GM21786 (cell line): Measurements from ENCODE around the gene SPRY1.
A peak's percentile ranks its signal among the peaks of the same experiment; 100 is the strongest.

Experiments used
- ATAC-seq: cut with Tn5 transposase; IDR thresholded peaks from one replicate; pipeline ENCODE4 v1.9.1; 2021; ENCODE audit not compliant: unreplicated experiment

The SPRY1 gene, protein sequence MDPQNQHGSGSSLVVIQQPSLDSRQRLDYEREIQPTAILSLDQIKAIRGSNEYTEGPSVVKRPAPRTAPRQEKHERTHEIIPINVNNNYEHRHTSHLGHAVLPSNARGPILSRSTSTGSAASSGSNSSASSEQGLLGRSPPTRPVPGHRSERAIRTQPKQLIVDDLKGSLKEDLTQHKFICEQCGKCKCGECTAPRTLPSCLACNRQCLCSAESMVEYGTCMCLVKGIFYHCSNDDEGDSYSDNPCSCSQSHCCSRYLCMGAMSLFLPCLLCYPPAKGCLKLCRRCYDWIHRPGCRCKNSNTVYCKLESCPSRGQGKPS

GRCh38 chr4:123396307-123397143 lies at the start of gene SPRY1:
Gene SPRY1, plus strand, starts transcription at chr4:123396795. Its CDS starts 4,797 bp downstream, at chr4:123401592.
- ATAC-seq = peak; percentile 41

DNA sequence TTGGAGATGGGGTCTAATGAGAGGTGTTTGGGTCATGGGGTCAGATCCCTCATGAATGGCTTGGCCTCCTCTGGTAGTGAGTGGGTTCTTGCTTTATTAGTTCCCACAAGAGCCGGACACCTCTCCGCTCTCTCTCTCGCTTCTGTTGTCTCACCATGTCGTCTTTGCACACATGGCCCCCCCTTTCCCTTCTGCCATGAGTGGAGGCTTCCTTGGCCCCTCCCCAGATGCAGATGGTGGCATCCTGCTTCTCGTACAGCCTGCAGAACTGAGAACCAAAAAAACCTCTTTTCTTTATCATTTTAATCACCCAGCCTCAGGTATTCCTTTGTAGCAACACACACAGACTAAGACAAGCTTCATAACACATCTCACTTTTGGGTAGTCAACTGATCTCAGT lies 49.6 kb upstream of the SPRY1 start:
- peak; percentile 48 for ATAC-seq

- ATAC-seq = no peak
Observed at GRCh38 chr4:123348946-123349345, 47.6 kb upstream of the SPRY1 start.

DNA sequence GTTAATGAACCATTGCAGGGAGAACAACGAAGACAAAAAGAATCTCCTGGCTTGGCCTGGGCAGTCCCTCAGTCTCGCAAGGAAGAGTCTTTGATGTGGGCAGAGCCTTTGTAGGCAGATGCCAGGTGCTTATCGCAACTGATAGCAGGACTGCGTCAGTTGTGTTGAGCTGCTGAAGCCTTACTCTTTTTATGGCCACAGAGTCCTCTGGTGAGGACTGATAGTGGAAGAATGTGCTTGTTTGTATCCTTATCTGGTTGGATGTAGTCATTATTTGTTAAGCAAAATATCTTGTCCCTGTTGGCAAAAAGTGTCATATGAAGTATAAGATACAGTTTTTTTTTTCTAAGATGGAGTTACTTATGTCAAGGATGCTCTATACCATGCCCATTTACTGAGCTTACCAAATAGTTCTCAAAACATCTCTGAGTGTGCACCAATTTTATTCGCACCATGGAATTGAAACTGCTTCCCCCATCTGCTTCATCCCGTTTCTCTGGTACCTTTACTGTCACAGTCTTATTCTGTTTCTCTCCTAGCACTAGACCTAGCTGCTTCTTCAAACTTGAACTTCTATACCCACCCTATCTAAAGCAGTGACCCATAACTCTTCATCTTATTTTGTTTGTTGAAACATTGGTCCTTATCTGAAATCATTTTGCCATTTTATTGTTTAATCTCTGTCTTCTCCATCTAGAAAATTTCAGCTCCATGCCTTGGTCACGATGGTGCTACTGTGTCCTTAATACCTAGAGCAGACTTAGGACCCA lies 47.0 kb upstream of the SPRY1 start:
- ATAC-seq = no peak

DNA sequence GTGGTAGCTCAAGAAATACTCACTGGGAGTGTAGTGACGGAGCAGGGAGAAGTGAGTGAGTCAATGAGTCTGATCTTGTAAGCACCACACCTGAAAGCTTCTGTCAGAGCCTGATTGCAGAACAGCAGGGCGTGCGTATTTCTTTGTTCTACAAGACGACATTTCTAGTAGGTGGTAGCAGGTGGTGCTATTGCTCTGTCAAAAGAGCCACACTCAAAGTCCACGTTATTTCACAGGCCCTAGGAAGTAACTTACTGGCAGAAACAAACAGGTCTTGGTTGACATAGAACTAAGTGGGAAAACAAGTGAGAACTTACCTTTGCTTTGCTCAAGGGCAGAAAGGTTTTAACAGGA lies 46.4 kb upstream of the SPRY1 start:
- ATAC-seq = no peak

- no peak for ATAC-seq
Observed at GRCh38 chr4:123350726-123351125, 45.9 kb upstream of the SPRY1 start.

DNA sequence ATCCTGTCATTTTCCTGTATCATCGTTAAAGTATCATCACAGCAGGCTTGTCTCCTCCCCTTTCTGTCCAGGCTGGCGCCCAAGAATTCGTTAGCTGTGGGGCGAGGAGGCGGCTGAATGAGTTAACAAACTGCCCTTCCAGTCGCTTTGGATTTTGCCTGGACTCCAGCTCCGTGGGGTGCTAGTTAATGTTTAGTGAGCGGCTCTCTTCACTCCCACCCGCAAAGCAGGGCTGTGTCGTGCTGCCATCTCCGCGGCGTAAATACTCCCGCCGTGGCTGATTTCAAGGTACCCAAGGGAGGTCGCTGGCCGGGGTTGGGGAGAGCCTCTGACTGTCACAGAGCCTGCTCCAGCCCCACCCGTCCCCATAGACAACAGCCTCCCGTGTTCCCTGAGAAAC lies 44.9 kb upstream of the SPRY1 start:
- ATAC-seq = no peak

GRCh38 chr4:123352240-123352945 lies 44.2 kb upstream of the SPRY1 start:
- ATAC-seq = no peak

DNA sequence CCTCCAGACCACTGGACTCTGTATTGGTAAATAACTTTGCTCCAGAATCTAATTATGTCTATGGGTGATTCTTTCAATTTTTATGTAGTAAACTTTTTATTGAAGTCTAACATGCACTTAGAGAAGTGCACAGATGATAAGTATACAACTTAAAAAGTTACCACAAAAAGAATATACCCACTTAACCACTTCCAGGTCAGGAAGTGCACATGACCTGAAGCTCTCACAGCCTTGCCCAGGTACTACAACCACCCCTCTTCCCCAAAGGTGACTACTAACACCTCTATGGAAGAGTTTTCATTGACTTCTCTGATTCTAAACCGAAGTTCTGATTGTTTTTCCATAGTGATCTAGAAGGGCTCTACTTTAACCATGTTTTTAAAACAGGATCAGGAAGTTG lies 43.6 kb upstream of the SPRY1 start:
- no peak for ATAC-seq

DNA sequence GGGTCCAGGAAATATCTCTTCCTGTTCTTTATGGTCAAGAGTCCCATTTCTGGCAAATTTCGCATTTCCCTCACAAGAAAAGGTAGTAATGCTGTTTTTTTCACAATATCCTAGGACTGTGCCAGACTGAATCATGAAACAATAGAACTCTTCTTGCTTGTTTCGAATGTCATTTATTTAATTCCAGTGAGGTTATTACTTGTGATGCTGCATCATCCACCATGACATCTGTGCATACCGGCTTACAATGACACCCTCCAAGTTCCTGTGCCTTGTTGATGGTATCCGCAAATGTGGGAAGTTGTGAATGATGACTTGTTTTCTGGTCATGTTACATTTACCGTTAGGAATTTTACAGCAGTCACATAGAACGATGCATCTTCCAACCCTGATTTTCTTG lies 42.9 kb upstream of the SPRY1 start:
- ATAC-seq = no peak

DNA sequence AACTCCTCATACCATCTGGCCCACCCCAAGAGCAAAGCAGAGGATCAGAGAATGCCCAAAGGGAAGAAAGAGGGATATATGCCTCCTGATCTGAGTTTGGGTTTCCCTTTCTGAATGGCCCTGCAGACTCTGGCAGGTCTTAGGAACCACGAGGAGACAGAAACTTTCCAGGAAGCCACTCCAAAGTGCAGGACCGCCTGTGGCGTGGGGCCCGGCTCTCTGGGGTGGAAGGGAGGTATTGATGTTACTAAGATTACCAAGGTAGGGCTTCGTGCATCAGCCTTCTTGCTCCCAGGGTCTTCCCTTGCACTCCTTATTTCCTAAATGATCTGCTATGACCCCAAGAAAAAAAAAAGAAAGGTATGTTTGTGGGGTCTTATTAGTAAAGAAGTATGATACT lies 41.9 kb upstream of the SPRY1 start:
- no peak for ATAC-seq

GRCh38 chr4:123356921-123357320 lies 39.7 kb upstream of the SPRY1 start:
- no peak for ATAC-seq

GRCh38 chr4:123359449-123360315 lies 36.9 kb upstream of the SPRY1 start:
- ATAC-seq = no peak

DNA sequence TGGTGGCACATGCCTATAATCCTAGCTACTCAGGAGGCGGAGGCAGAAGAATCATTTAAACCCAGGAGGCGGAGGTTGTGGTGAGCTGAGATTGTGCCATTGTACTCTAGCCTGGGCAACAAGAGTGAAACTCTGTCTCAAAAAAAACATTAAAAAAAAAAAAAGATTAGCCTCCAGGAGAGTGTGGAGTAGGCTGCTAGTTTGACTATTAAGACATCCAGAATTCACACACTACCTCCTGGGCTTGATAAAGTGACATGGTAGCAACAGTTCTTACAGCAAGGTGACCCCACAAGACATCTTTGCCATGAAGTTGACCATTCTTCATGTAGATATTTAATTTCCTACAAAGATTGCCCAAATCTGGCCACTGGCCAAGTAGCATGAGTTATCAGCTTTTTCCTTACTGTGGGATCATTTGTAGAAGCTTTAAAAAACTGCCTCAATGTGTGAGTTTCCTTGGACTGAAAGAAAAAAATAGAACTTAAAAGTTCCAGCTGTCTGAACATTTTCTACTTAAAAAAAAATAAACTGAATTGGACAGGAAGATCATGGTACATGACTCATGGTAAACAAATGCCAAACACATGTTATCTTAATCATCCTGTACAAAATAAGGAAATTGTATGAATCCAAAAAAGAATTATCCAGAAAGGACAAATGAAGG lies 35.3 kb upstream of the SPRY1 start:
- no peak for ATAC-seq

- no peak for ATAC-seq
Observed at GRCh38 chr4:123362103-123362502, 34.5 kb upstream of the SPRY1 start.

- ATAC-seq = peak; percentile 95
Observed at GRCh38 chr4:123363729-123364128, 32.9 kb upstream of the SPRY1 start.

DNA sequence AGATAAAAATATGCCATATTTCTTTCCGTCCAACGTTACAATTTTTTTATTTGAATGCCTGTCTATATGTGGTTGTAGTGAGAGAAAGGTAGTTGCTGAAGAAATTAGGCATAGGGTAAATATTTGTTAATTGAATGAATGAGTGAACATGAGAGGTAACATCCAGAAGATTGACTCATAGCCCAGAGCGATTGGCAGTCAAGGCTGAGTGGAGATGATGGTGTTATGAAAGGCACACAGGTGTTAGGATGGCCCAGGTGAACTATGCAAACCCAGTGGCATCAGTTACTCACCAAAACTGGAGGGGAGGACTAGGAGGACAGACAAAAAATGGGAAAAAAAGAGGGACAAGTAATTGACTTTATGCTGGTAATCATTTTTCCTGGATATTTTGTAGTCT lies 31.7 kb upstream of the SPRY1 start:
- no peak for ATAC-seq

DNA sequence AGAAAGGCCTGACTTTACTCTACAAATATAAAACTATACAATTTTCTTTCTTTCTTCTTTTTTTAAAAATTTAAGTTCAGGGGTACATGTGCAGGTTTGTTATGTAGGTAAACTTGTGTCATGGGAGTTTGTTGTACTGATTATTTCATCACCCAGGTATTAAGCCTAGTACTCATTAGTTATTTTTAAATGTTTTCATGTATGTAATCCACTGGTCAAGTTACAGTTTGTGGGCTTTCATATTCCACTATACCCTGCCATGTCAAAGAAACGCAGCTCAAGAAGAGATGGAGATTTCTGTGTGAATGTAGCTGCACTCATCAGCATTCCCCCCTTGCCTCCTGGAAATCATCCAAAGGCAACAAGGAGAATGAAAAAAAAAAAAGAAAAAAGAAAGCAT lies 31.2 kb upstream of the SPRY1 start:
- ATAC-seq = no peak

- no peak for ATAC-seq
Observed at GRCh38 chr4:123366144-123366748, 30.3 kb upstream of the SPRY1 start.
